ENCODE results near the gene KIAA1217.

GRCh38 chr10:24481241-24481640 lies 272.3 kb downstream of the KIAA1217 start:
- TF ChIP-seq GATAD2B (IDR thresholded peaks at IDR 0.05; ENCODE audit: borderline replicate concordance) (no peak), ZC3H11A (IDR thresholded peaks at IDR 0.05; ENCODE audit: low read depth, low read length) (no peak)
